GM12892 (cell line): ENCODE data around the gene SDR9C7.

Experiments
- DNase-seq: peaks from one replicate; pipeline ENCODE4 v3.0.0; 2011; ENCODE audit not compliant: insufficient read length
- FAIRE-seq: peaks from 2 replicates; lab custom pipeline; 2011; peaks lifted over from hg19 to GRCh38; lab: Jason Lieb, UNC
- POLR2A ChIP-seq: IDR thresholded peaks from 2 replicates; pipeline ENCODE4 v1.6.1; 2011; ENCODE audit warnings: low read depth, low read length, control low read depth
- POLR2AphosphoS5 ChIP-seq: IDR thresholded peaks from 2 replicates; pipeline ENCODE4 v1.6.1; 2011; ENCODE audit warnings: low read depth, low read length, control low read depth
- TAF1 ChIP-seq: IDR thresholded peaks from 2 replicates; pipeline ENCODE4 v1.6.1; 2011; ENCODE audit warnings: low read depth, mild to moderate bottlenecking, control low read depth, low read length, borderline replicate concordance

Gene SDR9C7

GRCh38 chr12:56877195-56878009, 56.8 kb downstream of the SDR9C7 start:
- FAIRE-seq (no peak), DNase-seq (no peak)
- no peak for TF ChIP-seq POLR2AphosphoS5
- TF ChIP-seq TAF1: no peak
- TF ChIP-seq POLR2A: no peak

DNA sequence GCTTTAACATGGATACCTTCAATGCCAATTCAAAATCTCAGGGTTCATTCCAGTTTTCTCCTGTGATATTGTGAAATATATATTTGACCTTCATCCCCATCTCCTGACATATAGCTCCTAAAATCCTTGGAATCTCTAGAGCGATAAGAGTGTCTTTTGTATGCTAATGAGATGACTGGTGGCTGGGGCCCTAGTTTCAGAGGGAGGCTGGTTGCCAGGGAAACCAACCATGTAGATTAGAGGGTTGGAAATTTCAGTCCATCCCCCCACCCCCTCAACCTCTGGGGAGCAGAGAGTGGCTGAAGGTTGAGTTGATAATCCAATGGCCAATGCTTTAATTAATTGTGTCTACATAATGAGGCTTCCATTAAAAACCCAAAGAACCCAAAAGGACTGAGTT, 59.4 kb downstream of the SDR9C7 start:
- no peak for TF ChIP-seq POLR2AphosphoS5
- no peak for TF ChIP-seq POLR2A
- TF ChIP-seq TAF1: no peak
- FAIRE-seq (no peak), DNase-seq (no peak)

DNA sequence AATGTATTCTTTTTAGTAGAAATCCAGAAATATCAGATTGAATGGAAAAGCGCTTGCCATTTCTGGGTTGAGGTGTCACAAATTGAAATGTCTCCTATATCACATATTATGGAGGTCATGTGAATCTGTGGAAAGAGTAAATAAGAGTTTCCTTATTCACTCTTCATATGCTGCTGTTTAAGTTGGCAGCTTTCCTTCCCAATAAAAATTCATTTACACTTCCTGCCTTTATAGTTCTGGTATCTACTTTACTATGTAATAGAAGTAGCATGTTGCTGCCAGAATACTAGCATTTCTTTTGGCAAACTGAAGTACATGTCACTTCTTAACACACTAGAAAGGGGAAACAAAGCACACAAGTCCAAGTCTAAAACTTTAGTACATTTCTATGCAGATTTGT, 60.8 kb downstream of the SDR9C7 start:
- DNase-seq: no peak
- FAIRE-seq: no peak
- no peak for TF ChIP-seq POLR2A
- no peak for TF ChIP-seq POLR2AphosphoS5
- TF ChIP-seq TAF1: no peak
